ENCODE results near the gene GNAQ.
A peak's percentile ranks its signal among the peaks of the same experiment; 100 is the strongest.
"Not testable (repeated sequence)": the region's sequence is repeated elsewhere in the genome, so short reads cannot be mapped to it uniquely, and the experiment has no call there.

The GNAQ gene

DNA sequence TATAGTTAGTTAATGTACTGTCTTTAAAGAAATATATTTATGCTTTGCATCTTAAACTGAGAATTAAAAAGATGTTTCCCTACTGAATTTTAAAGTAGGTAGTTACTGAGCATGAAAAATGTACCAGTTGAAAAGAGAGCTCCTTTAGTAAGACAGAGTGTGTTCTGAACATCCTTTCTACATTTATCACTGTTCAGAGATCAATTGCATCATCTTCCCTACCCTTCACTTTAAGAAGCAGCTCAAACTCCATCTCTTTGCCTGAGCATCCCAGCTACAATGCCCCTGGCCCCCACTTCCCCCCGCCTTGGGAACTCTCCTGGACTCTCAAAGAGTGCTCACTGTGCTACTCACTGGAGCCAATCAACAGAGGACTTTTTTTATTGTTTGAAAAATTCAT, 164.7 kb downstream of the GNAQ start:
- Histone ChIP-seq H3K27me3 (replicated peaks; ENCODE audit: control insufficient read depth, insufficient read depth, low read length) (no peaks in the 10 kb centered on the region), H3K36me3 (ENCODE audit: control insufficient read depth, insufficient read depth, low read length, severe bottlenecking) (no peaks in the 10 kb centered on the region), H3K4me3 (ENCODE audit: low read length) (no peak overlapping the region), H3K9me3 (ENCODE audit: control insufficient read depth, low read length) (no peaks in the 10 kb centered on the region), H3K9ac (ENCODE audit: low read length) (no peak overlapping the region), H3K4me1 (ENCODE audit: control insufficient read depth, insufficient read depth, low read length) (peaks cover 12% of the 10 kb centered on the region)
- DNase-seq (ENCODE audit: low read depth), result no peak

GRCh38 chr9:77865385-77866047, 166.1 kb downstream of the GNAQ start:
- Histone ChIP-seq H3K27me3 (replicated peaks; ENCODE audit: control insufficient read depth, insufficient read depth, low read length) (no peaks in the 10 kb centered on the region), H3K9ac (ENCODE audit: low read length) (no peak overlapping the region), H3K4me1 (ENCODE audit: control insufficient read depth, insufficient read depth, low read length) (peaks cover 12% of the 10 kb centered on the region), H3K36me3 (ENCODE audit: control insufficient read depth, insufficient read depth, low read length, severe bottlenecking) (no peaks in the 10 kb centered on the region), H3K9me3 (ENCODE audit: control insufficient read depth, low read length) (no peaks in the 10 kb centered on the region), H3K4me3 (ENCODE audit: low read length) (no peak overlapping the region)
- no peak for DNase-seq (ENCODE audit: low read depth)

GRCh38 chr9:77864211-77864889, 167.3 kb downstream of the GNAQ start:
- no peaks in the 10 kb centered on the region for H3K27me3 ChIP-seq (replicated peaks; ENCODE audit: control insufficient read depth, insufficient read depth, low read length)
- H3K4me3 ChIP-seq (ENCODE audit: low read length), result no peak overlapping the region
- H3K9me3 ChIP-seq (ENCODE audit: control insufficient read depth, low read length), result no peaks in the 10 kb centered on the region
- no peak overlapping the region for H3K9ac ChIP-seq (ENCODE audit: low read length)
- H3K4me1 ChIP-seq (ENCODE audit: control insufficient read depth, insufficient read depth, low read length), result peaks cover 12% of the 10 kb centered on the region
- no peak for DNase-seq (ENCODE audit: low read depth)
- H3K36me3 ChIP-seq (ENCODE audit: control insufficient read depth, insufficient read depth, low read length, severe bottlenecking), result no peaks in the 10 kb centered on the region

DNA sequence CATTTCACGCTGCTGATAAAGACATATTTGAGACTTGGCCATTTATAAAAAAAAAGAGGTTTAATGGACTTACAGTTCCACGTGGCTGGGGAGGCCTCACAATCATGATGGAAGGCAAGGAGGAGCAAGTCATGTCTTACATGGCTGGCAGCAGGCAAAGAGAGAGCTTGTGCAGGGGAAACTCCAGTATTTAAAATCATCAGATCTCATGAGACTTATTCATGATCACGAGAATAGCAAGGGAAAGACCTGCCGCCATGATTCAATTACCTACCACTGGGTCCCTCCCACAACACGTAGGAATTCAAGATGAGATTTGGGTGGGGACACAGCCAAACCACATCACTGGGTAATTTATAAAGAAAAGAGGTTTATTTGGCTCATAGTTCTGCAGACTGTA, 168.0 kb downstream of the GNAQ start:
- DNase-seq (ENCODE audit: low read depth); H3K27me3 ChIP-seq (replicated peaks; ENCODE audit: control insufficient read depth, insufficient read depth, low read length); H3K9me3 ChIP-seq (ENCODE audit: control insufficient read depth, low read length); H3K36me3 ChIP-seq (ENCODE audit: control insufficient read depth, insufficient read depth, low read length, severe bottlenecking); H3K9ac ChIP-seq (ENCODE audit: low read length); H3K4me3 ChIP-seq (ENCODE audit: low read length): not testable (repeated sequence)
- peaks cover 12% of the 10 kb centered on the region for H3K4me1 ChIP-seq (ENCODE audit: control insufficient read depth, insufficient read depth, low read length)

GRCh38 chr9:77860953-77861352, 170.7 kb downstream of the GNAQ start:
- not testable (repeated sequence) for H3K27me3 ChIP-seq (replicated peaks; ENCODE audit: control insufficient read depth, insufficient read depth, low read length); DNase-seq (ENCODE audit: low read depth); H3K4me3 ChIP-seq (ENCODE audit: low read length); H3K9me3 ChIP-seq (ENCODE audit: control insufficient read depth, low read length); H3K9ac ChIP-seq (ENCODE audit: low read length); H3K36me3 ChIP-seq (ENCODE audit: control insufficient read depth, insufficient read depth, low read length, severe bottlenecking)
- peaks cover 12% of the 10 kb centered on the region for H3K4me1 ChIP-seq (ENCODE audit: control insufficient read depth, insufficient read depth, low read length)

DNA sequence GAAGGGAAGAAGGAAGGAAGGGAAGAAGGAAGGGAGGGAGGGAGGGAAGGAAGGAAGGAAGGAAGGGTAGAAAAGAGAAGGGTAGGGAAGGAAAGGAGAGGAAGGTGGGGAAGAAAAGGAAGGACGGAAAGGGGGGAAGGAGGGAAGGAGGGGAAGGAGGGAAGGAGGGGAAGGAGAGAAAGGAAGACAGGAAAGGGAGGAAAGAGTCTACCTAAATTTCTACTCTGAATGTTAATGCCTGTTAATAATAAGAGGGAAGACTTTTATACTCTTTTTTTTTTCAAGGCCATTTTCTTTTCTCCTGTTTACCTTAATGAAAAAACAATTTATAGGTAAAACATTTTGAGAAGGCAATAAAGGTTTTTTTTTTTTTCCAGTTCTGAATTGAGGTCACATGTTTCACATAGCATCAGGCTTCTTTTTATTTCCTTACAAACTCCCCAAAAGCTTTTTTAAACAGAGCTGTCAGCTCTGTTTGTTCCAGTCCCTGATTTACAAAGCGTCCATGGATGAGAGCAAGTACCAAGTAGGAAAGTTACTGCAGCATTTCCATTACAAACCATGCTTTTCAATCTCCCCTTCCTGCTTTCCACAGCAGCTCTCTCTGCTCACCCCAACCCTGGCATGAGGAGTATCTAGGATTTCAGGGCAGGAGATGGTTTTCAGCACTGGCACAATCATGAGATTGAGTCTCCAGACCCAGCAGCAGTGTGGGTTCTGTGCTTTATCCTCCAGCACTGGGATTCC, 173.9 kb downstream of the GNAQ start:
- Histone ChIP-seq H3K9ac (ENCODE audit: low read length) (no peak overlapping the region), H3K27me3 (replicated peaks; ENCODE audit: control insufficient read depth, insufficient read depth, low read length) (no peaks in the 10 kb centered on the region), H3K4me3 (ENCODE audit: low read length) (no peak overlapping the region), H3K36me3 (ENCODE audit: control insufficient read depth, insufficient read depth, low read length, severe bottlenecking) (no peaks in the 10 kb centered on the region), H3K4me1 (ENCODE audit: control insufficient read depth, insufficient read depth, low read length) (no peaks in the 10 kb centered on the region), H3K9me3 (ENCODE audit: control insufficient read depth, low read length) (no peaks in the 10 kb centered on the region)
- no peak for DNase-seq (ENCODE audit: low read depth)

DNA sequence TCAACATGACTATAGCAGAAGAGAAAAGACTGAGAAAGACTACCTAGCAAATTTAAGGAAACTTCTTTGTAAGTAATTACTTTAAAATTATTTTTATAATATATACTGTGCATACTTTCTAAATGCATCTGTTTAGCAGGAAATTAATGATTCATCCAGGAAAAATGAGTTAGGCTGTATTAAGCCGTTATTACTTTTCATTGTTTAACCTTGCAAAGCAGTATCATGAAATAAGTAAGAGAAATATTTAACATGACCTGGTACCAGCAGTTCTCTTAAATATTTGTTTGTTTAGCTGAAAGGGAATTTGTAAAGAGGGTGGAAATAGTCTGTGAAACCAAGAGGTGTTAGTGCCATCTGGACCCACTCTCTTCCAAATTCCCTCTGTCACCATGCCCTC, 175.0 kb downstream of the GNAQ start:
- Histone ChIP-seq H3K9ac (ENCODE audit: low read length) (no peak overlapping the region), H3K4me3 (ENCODE audit: low read length) (no peak overlapping the region), H3K27me3 (replicated peaks; ENCODE audit: control insufficient read depth, insufficient read depth, low read length) (no peaks in the 10 kb centered on the region), H3K4me1 (ENCODE audit: control insufficient read depth, insufficient read depth, low read length) (peaks cover 9% of the 10 kb centered on the region), H3K9me3 (ENCODE audit: control insufficient read depth, low read length) (no peaks in the 10 kb centered on the region), H3K36me3 (ENCODE audit: control insufficient read depth, insufficient read depth, low read length, severe bottlenecking) (no peaks in the 10 kb centered on the region)
- peak; percentile 21 for DNase-seq (ENCODE audit: low read depth)

- Histone ChIP-seq H3K9ac (ENCODE audit: low read length) (no peak overlapping the region), H3K36me3 (ENCODE audit: control insufficient read depth, insufficient read depth, low read length, severe bottlenecking) (no peaks in the 10 kb centered on the region), H3K4me1 (ENCODE audit: control insufficient read depth, insufficient read depth, low read length) (peaks cover 11% of the 10 kb centered on the region), H3K27me3 (replicated peaks; ENCODE audit: control insufficient read depth, insufficient read depth, low read length) (no peaks in the 10 kb centered on the region), H3K9me3 (ENCODE audit: control insufficient read depth, low read length) (no peaks in the 10 kb centered on the region), H3K4me3 (ENCODE audit: low read length) (no peak overlapping the region)
- DNase-seq (ENCODE audit: low read depth), result no peak
Observed at GRCh38 chr9:77854916-77855311, 176.7 kb downstream of the GNAQ start.

- H3K9me3 ChIP-seq (ENCODE audit: control insufficient read depth, low read length), result no peaks in the 10 kb centered on the region
- H3K4me3 ChIP-seq (ENCODE audit: low read length), result no peak overlapping the region
- H3K4me1 ChIP-seq (ENCODE audit: control insufficient read depth, insufficient read depth, low read length), result peaks cover 14% of the 10 kb centered on the region
- H3K9ac ChIP-seq (ENCODE audit: low read length), result no peak overlapping the region
- H3K27me3 ChIP-seq (replicated peaks; ENCODE audit: control insufficient read depth, insufficient read depth, low read length), result no peaks in the 10 kb centered on the region
- H3K36me3 ChIP-seq (ENCODE audit: control insufficient read depth, insufficient read depth, low read length, severe bottlenecking), result no peaks in the 10 kb centered on the region
- DNase-seq (ENCODE audit: low read depth), result no peak
Observed at GRCh38 chr9:77854258-77854915, 177.2 kb downstream of the GNAQ start.

DNA sequence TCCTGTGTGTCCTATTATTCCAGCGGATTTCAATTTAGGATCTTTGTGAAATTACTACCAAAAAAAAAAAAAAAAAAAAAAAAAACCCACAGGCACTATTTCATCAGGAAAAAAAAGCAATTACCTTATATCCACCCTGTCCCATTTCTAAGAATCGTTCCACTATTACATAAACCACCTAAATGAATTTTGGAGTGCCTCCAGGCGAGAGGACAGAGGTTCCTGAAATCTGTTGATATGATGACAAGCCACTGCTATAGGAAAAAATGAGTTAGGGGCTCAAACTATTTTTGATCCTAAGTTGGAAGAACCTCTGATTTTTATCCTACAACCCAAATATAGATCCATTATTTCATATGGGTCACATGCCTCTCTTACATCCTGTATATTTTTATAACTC, 177.9 kb downstream of the GNAQ start:
- H3K9ac ChIP-seq (ENCODE audit: low read length), result no peak overlapping the region
- no peaks in the 10 kb centered on the region for H3K36me3 ChIP-seq (ENCODE audit: control insufficient read depth, insufficient read depth, low read length, severe bottlenecking)
- no peak for DNase-seq (ENCODE audit: low read depth)
- H3K27me3 ChIP-seq (replicated peaks; ENCODE audit: control insufficient read depth, insufficient read depth, low read length), result no peaks in the 10 kb centered on the region
- no peak overlapping the region for H3K4me3 ChIP-seq (ENCODE audit: low read length)
- H3K9me3 ChIP-seq (ENCODE audit: control insufficient read depth, low read length), result no peaks in the 10 kb centered on the region
- peaks cover 21% of the 10 kb centered on the region for H3K4me1 ChIP-seq (ENCODE audit: control insufficient read depth, insufficient read depth, low read length)

GRCh38 chr9:77851882-77852595, 179.6 kb downstream of the GNAQ start:
- Histone ChIP-seq H3K9ac (ENCODE audit: low read length) (no peak overlapping the region), H3K4me3 (ENCODE audit: low read length) (no peak overlapping the region), H3K9me3 (ENCODE audit: control insufficient read depth, low read length) (no peaks in the 10 kb centered on the region), H3K36me3 (ENCODE audit: control insufficient read depth, insufficient read depth, low read length, severe bottlenecking) (no peaks in the 10 kb centered on the region), H3K27me3 (replicated peaks; ENCODE audit: control insufficient read depth, insufficient read depth, low read length) (no peaks in the 10 kb centered on the region), H3K4me1 (ENCODE audit: control insufficient read depth, insufficient read depth, low read length) (peaks cover 32% of the 10 kb centered on the region)
- DNase-seq (ENCODE audit: low read depth), result no peak
